Stimulated activated CD4-positive, alpha-beta T cell treated with anti-CD3 and anti-CD28 coated beads, Interleukin-12 subunit alpha, Interleukin-12 subunit beta, amount 100 ng/mL, for 24 hours (primary cell): ENCODE measurements around the gene BEX1.
"Not testable (repeated sequence)": the region's sequence is repeated elsewhere in the genome, so short reads cannot be mapped to it uniquely, and the experiment has no call there.

Source experiments
- DNase-seq, 2 experiments: peaks; one replicate each; pipeline ENCODE4 v3.0.0-alpha.2; 2020; ENCODE audit warnings: low read depth in 2 of 2

The BEX1 gene

GRCh38 chrX:103063918-103064434 is at the start of gene BEX1:
BEX1 (minus strand) TSS chrX:103064171; CDS start chrX:103063274, 897 bp downstream.
- peak in 1 of 2 experiments; percentile 2 for DNase-seq

GRCh38 chrX:103109497-103109896 is 45.5 kb upstream of the BEX1 start:
- not testable (repeated sequence) for DNase-seq

GRCh38 chrX:103107836-103108235 is 43.9 kb upstream of the BEX1 start:
- no peak for DNase-seq

GRCh38 chrX:103107227-103107737 is 43.3 kb upstream of the BEX1 start:
- not testable (repeated sequence) for DNase-seq

- not testable (repeated sequence) for DNase-seq
These were observed 40.4 kb upstream of the BEX1 start for GRCh38 chrX:103104370-103104769.

- not testable (repeated sequence) for DNase-seq
These were observed 39.9 kb upstream of the BEX1 start for GRCh38 chrX:103103866-103104265.

- no peak for DNase-seq
These were observed 37.5 kb upstream of the BEX1 start for GRCh38 chrX:103101299-103102042.

GRCh38 chrX:103100484-103100883 is 36.5 kb upstream of the BEX1 start:
- DNase-seq, result no peak

GRCh38 chrX:103099691-103100090 is 35.7 kb upstream of the BEX1 start:
- DNase-seq, result no peak

- no peak for DNase-seq
These were observed 34.5 kb upstream of the BEX1 start for GRCh38 chrX:103098488-103098887.

GRCh38 chrX:103092942-103093341 is 29.0 kb upstream of the BEX1 start, which contains the start of gene NXF3:
NXF3 (minus strand) TSS chrX:103093143; CDS start chrX:103093023, 120 bp downstream.
- DNase-seq, result no peak

GRCh38 chrX:103081051-103081450 is 17.1 kb upstream of the BEX1 start:
- DNase-seq, result no peak

- no peak for DNase-seq
These were observed 9.5 kb upstream of the BEX1 start for GRCh38 chrX:103073467-103073866.

GRCh38 chrX:103066606-103067005 is 2.6 kb upstream of the BEX1 start:
- no peak for DNase-seq

- DNase-seq, result no peak
These were observed 653 bp downstream of the BEX1 start for GRCh38 chrX:103063191-103063845.

GRCh38 chrX:103061486-103061885 is 2.5 kb downstream of the BEX1 start:
- no peak for DNase-seq

GRCh38 chrX:103056902-103057301 is 7.1 kb downstream of the BEX1 start:
- DNase-seq, result no peak

GRCh38 chrX:103052625-103053024 is 11.3 kb downstream of the BEX1 start:
- no peak for DNase-seq

- no peak for DNase-seq
These were observed 12.6 kb downstream of the BEX1 start for GRCh38 chrX:103051260-103051789.

GRCh38 chrX:103033371-103033770 is 30.6 kb downstream of the BEX1 start:
- not testable (repeated sequence) for DNase-seq

GRCh38 chrX:103017542-103017941 is 46.4 kb downstream of the BEX1 start:
- no peak for DNase-seq

GRCh38 chrX:103012945-103013344 is 51.0 kb downstream of the BEX1 start:
- DNase-seq, result no peak
